SK-N-SH (cell line): ENCODE data around the gene SETX. TPM values are rescaled to one million over a fixed set of nuclear protein-coding genes. Genes with fewer than 3 reads are reported as not detected.

Experiments used
- CTCF ChIA-PET: fragments of 300-600, 350-600 bp; formaldehyde crosslinking; extraction: SDS; loops from one replicate; lab custom pipeline; 2021; lab: Yijun Ruan, JAX
- POLR2A ChIA-PET: fragments of 350-600 bp; sonication (Branson Sonifier 250); formaldehyde crosslinking; extraction: SDS; loops from one replicate; lab custom pipeline; 2020; ENCODE audit warnings: antibody characterized with exemption, inconsistent platforms; lab: Yijun Ruan, JAX
- DNase-seq: peaks from one replicate; pipeline ENCODE4 v3.0.0; 2012
- H2AFZ ChIP-seq: fragments of 200-600 bp; sonication (generic); 2 replicates; pipeline ENCODE4 v1.8.1; 2016; ENCODE audit warnings: antibody characterized with exemption, mild to moderate bottlenecking, low read depth
- H3F3A ChIP-seq: fragments of 200-600 bp; sonication (generic); replicated peaks from 2 replicates; pipeline ENCODE3; 2016; ENCODE audit warnings: antibody characterized with exemption, mild to moderate bottlenecking; ENCODE audit not compliant: insufficient read depth
- H3K27ac ChIP-seq, 2 experiments: fragments of 200-500 bp in 1 of 2; fragments of 200-600 bp in 1 of 2; sonication (Bioruptor generic) in 1 of 2; sonication (generic), shearing (Covaris generic) in 1 of 2; 2 replicates each; pipeline versions ENCODE4 v1.5.1 to v1.6.1; 2014 to 2016; ENCODE audit warnings: low read depth in 2 of 2, inconsistent platforms in 1 of 2, low read length in 1 of 2, mild to moderate bottlenecking in 1 of 2, mixed read lengths in 1 of 2
- H3K27me3 ChIP-seq: fragments of 200-600 bp; sonication (generic), shearing (Covaris generic); 2 replicates; pipeline ENCODE4 v1.6.1; 2016; ENCODE audit warnings: mixed run types; ENCODE audit not compliant: insufficient read depth
- H3K36me3 ChIP-seq, 2 experiments: fragments of 200-500 bp in 1 of 2; fragments of 200-600 bp in 1 of 2; sonication (Bioruptor generic) in 1 of 2; sonication (generic) in 1 of 2; replicated peaks in 1 of 2; 2 replicates each; pipeline versions ENCODE3 to v1.5.1; 2014 to 2016; ENCODE audit warnings: low read length in 1 of 2, mild to moderate bottlenecking in 1 of 2; ENCODE audit not compliant: insufficient read depth in 2 of 2, control insufficient read depth in 1 of 2
- H3K4me1 ChIP-seq, 2 experiments: fragments of 200-500 bp in 1 of 2; fragments of 200-600 bp in 1 of 2; sonication (Bioruptor generic) in 1 of 2; sonication (generic), shearing (Covaris generic) in 1 of 2; 2 replicates each; pipeline versions ENCODE4 v1.5.1 to v1.6.1; 2014 to 2016; ENCODE audit warnings: low read depth in 1 of 2, low read length in 1 of 2, mixed run types in 1 of 2; ENCODE audit not compliant: insufficient read depth in 2 of 2, control insufficient read depth in 1 of 2
- H3K4me2 ChIP-seq: fragments of 200-600 bp; sonication (generic), shearing (Covaris generic); 2 replicates; pipeline ENCODE4 v1.6.1; 2017; ENCODE audit warnings: mixed run types
- H3K4me3 ChIP-seq, 2 experiments: fragments of 200-500 bp in 1 of 2; fragments of 200-600 bp in 1 of 2; sonication (Bioruptor generic) in 1 of 2; sonication (generic), shearing (Covaris generic) in 1 of 2; 2 replicates each; pipeline versions ENCODE4 v1.5.1 to v1.8.1; 2014 to 2016; ENCODE audit warnings: low read depth in 2 of 2, inconsistent platforms in 1 of 2, low read length in 1 of 2, mild to moderate bottlenecking in 1 of 2, mixed read lengths in 1 of 2, moderate library complexity in 1 of 2
- H3K79me2 ChIP-seq: fragments of 200-600 bp; sonication (generic); 2 replicates; pipeline ENCODE4 v1.8.1; 2017; ENCODE audit warnings: mild to moderate bottlenecking; ENCODE audit not compliant: insufficient read depth
- H3K9ac ChIP-seq: fragments of 200-600 bp; sonication (generic); 2 replicates; pipeline ENCODE4 v1.6.1; 2017; ENCODE audit warnings: mixed run types
- H3K9me2 ChIP-seq: fragments of 200-600 bp; sonication (generic); 2 replicates; pipeline ENCODE4 v1.6.1; 2017; ENCODE audit warnings: mixed run types
- H3K9me3 ChIP-seq: fragments of 200-600 bp; sonication (generic); 2 replicates; pipeline ENCODE4 v1.6.1; 2017; ENCODE audit warnings: mixed run types, mild to moderate bottlenecking, moderate library complexity
- H4K20me1 ChIP-seq: fragments of 200-600 bp; sonication (generic); 2 replicates; pipeline ENCODE4 v1.6.1; 2017; ENCODE audit warnings: mild to moderate bottlenecking, mixed run types; ENCODE audit not compliant: insufficient read depth
- CHD2 ChIP-seq: fragments of 150-350 bp; IDR thresholded peaks from 2 replicates; pipeline ENCODE4 v1.6.1; 2018; ENCODE audit warnings: low read length; ENCODE audit not compliant: partially characterized antibody
- EP300 ChIP-seq, 2 experiments: IDR thresholded peaks; 2 replicates each; pipeline versions ENCODE4 v1.4.0 to v1.6.1; 2012; ENCODE audit warnings: borderline replicate concordance in 1 of 2, low read depth in 1 of 2, low read length in 1 of 2
- EZH2phosphoT487 ChIP-seq: fragments of 200-600 bp; sonication (generic); IDR thresholded peaks from 2 replicates; pipeline ENCODE4 v1.6.1; 2017; ENCODE audit warnings: low read depth, mixed run types, mild to moderate bottlenecking, antibody characterized with exemption, moderate library complexity, borderline replicate concordance
- FOSL2 ChIP-seq: IDR thresholded peaks from 2 replicates; pipeline ENCODE4 v1.4.0; 2012; ENCODE audit warnings: low read depth, mild to moderate bottlenecking, moderate library complexity, borderline replicate concordance
- JUND ChIP-seq: IDR thresholded peaks from 2 replicates; pipeline ENCODE4 v1.4.0; 2012
- NRF1 ChIP-seq: IDR thresholded peaks from 2 replicates; pipeline ENCODE4 v1.6.1; 2012; ENCODE audit warnings: low read depth, mild to moderate bottlenecking, low read length
- RCOR1 ChIP-seq: fragments of 150-350 bp; IDR thresholded peaks from 2 replicates; pipeline ENCODE4 v1.6.1; 2017; ENCODE audit warnings: antibody characterized with exemption, low read length
- RFX5 ChIP-seq: IDR thresholded peaks from 2 replicates; pipeline ENCODE4 v1.6.1; 2012; ENCODE audit warnings: mild to moderate bottlenecking, improper control_type of control experiment, low read length
- TAF1 ChIP-seq: IDR thresholded peaks from 2 replicates; pipeline ENCODE4 v1.6.1; 2012; ENCODE audit warnings: low read depth, mild to moderate bottlenecking, low read length, moderate library complexity, borderline replicate concordance
- TEAD4 ChIP-seq: IDR thresholded peaks from 2 replicates; pipeline ENCODE4 v1.4.0; 2012; ENCODE audit warnings: mild to moderate bottlenecking, borderline replicate concordance; ENCODE audit not compliant: insufficient read depth
- WGBS: methylation state at CpG from one replicate; pipeline ENCODE4 v1.1.6; 2017; ENCODE audit warnings: low lambda C conversion rate; 5-methylcytosine and 5-hydroxymethylcytosine counted together
- polyA plus RNA-seq, 3 experiments: library from polyadenylated mRNA; depleted of rRNA; stranded (reverse); fragments of >200 nt; gene quantifications; 2 replicates each; pipeline ENCODE4 v1.2.3, GENCODE V29; 2012
- TF ChIP-seq, protein P1 (sequence below): fragments of 200-600 bp; sonication (generic); IDR thresholded peaks from 2 replicates; pipeline ENCODE4 v1.6.1; 2017; ENCODE audit warnings: antibody characterized with exemption, mild to moderate bottlenecking, moderate library complexity
- TF ChIP-seq, protein P2 (sequence below): fragments of 150-350 bp; IDR thresholded peaks from 2 replicates; pipeline ENCODE4 v1.6.1; 2016; ENCODE audit warnings: mild to moderate bottlenecking, low read depth, low read length
- TF ChIP-seq, protein P3 (sequence below): IDR thresholded peaks from 2 replicates; pipeline ENCODE4; 2012

The SETX gene
- polyA plus RNA-seq, 1 of the 3 experiments (the other 2 are of a cell fraction) = 12.3 TPM

DNA sequence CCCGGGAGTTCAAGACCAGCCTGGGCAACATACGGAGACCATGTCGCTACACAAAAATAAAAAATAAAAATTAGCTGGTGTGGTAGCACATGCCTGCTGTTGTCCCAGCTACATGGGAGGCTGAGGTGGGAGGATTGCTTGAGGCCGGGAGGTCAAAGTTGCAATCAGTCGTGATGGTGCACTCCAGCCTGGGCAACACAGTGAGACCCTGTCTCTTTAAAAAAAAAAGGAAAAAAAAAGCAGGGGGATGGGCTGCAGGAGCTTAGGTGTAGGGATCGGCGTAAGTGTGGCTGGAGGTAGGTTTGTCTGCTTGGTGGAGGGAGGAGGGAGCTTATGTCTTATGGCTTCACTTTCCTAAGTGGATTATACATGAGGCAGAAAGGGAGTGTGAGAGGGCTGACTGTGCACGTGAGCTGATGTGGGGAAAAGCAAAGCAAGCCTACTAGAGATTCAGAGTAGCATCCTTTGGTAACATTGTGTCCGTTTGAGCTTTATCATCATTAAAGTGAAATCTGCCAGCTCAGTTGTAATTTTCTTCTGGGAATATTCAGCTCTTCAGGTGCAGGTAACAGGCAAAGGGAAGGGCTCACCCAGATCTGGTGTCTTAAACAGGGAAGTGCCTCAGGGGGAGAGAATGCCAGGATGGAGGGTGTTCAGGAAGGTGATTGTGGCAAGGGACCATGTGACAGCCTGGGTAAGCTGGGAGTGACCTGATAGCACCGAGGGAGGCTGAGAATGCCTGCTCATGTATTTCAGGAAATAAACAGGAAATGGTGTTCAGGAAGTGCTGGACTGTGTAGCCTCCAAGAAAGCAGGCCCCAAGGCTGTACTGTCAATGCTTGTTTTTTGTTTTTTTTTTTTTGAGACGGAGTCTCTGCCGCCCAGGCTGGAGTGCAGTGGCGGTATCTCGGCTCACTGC is 17.6 kb upstream of the SETX start:
- no peaks in the 10 kb centered on the region for H3K79me2 ChIP-seq
- no peaks in the 10 kb centered on the region for H3K9me3 ChIP-seq
- peaks cover 6% of the 10 kb centered on the region for H3F3A ChIP-seq
- H3K4me3 ChIP-seq = no peak overlapping the region
- TF ChIP-seq JUND (no peak), EP300 (IDR thresholded peaks at IDR 0.05; ENCODE audit: borderline replicate concordance in 1 of 2, low read depth in 1 of 2, low read length in 1 of 2) (no peak), NRF1 (no peak), TAF1 (no peak), RFX5 (no peak), TEAD4 (no peak), CHD2 (no peak), FOSL2 (no peak), RCOR1 (no peak), EZH2phosphoT487 (no peak)
- TF ChIP-seq, protein P1, sequence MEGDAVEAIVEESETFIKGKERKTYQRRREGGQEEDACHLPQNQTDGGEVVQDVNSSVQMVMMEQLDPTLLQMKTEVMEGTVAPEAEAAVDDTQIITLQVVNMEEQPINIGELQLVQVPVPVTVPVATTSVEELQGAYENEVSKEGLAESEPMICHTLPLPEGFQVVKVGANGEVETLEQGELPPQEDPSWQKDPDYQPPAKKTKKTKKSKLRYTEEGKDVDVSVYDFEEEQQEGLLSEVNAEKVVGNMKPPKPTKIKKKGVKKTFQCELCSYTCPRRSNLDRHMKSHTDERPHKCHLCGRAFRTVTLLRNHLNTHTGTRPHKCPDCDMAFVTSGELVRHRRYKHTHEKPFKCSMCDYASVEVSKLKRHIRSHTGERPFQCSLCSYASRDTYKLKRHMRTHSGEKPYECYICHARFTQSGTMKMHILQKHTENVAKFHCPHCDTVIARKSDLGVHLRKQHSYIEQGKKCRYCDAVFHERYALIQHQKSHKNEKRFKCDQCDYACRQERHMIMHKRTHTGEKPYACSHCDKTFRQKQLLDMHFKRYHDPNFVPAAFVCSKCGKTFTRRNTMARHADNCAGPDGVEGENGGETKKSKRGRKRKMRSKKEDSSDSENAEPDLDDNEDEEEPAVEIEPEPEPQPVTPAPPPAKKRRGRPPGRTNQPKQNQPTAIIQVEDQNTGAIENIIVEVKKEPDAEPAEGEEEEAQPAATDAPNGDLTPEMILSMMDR = no peak
- TF ChIP-seq, protein P2, sequence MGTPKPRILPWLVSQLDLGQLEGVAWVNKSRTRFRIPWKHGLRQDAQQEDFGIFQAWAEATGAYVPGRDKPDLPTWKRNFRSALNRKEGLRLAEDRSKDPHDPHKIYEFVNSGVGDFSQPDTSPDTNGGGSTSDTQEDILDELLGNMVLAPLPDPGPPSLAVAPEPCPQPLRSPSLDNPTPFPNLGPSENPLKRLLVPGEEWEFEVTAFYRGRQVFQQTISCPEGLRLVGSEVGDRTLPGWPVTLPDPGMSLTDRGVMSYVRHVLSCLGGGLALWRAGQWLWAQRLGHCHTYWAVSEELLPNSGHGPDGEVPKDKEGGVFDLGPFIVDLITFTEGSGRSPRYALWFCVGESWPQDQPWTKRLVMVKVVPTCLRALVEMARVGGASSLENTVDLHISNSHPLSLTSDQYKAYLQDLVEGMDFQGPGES = no peak
- CTCF ChIA-PET = interaction anchor here (0.6 to 1.5 kb wide), 3 partner anchors 19 to 1161 kb away, joined by 4 to 6 read pairs (median 5); no protein-coding TSS in a partner anchor
- no peaks in the 10 kb centered on the region for H4K20me1 ChIP-seq
- H2AFZ ChIP-seq = peak overlapping the region; percentile 50; the same call in 1 of the 2 replicates
- 82% methylated on average over 14 of the region's 14 CpGs for WGBS
- H3K4me1 ChIP-seq = peaks cover 0 to 5% of the 10 kb centered on the region in 2 experiments; a peak in 1 of 4 replicates
- POLR2A ChIA-PET = interaction anchor here (1.8 kb wide), 1 partner anchor 18 kb away, joined by 13 read pairs; the partner anchor contains the start of gene SETX
- H3K4me2 ChIP-seq = no peak overlapping the region
- H3K9me2 ChIP-seq = no peaks in the 10 kb centered on the region
- DNase-seq = peak; percentile 58
- peak overlapping the region in 1 of 2 experiments; percentile 8; a peak in 1 of 4 replicates for H3K27ac ChIP-seq
- H3K36me3 ChIP-seq = peaks cover 14 to 15% of the 10 kb centered on the region in 2 experiments
- H3K9ac ChIP-seq = no peak overlapping the region
- H3K27me3 ChIP-seq = no peaks in the 10 kb centered on the region

DNA sequence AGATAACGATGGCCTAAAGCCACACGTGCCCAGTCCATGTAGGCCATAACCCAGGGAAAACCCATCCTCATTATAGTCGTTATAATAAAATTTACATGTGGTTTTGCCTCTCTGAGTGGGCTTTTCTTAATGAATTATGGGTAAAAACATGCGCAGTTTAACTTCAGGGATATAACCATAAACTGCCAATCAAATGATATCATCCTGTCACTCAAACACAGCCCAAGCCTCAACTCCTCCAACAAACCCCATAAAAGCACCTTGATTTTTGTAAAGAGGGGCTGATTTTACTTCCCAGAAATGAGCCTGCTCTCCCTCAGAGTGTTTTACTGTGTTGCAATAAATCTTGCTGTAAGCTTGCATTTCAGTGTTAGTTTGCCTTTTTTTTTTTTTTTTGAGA is 15.8 kb upstream of the SETX start:
- Histone ChIP-seq H2AFZ (no peak overlapping the region), H3K9me3 (no peaks in the 10 kb centered on the region), H3K4me1 (peaks cover 0 to 5% of the 10 kb centered on the region in 2 experiments; a peak in 1 of 4 replicates), H3K4me2 (no peak overlapping the region), H3F3A (peaks cover 10% of the 10 kb centered on the region), H3K9me2 (no peaks in the 10 kb centered on the region), H4K20me1 (no peaks in the 10 kb centered on the region), H3K9ac (no peak overlapping the region), H3K36me3 (peaks cover 4 to 6% of the 10 kb centered on the region in 2 experiments), H3K79me2 (no peaks in the 10 kb centered on the region), H3K27ac (no peak overlapping the region), H3K4me3 (no peak overlapping the region), H3K27me3 (no peaks in the 10 kb centered on the region)
- ChIA-PET CTCF (no interaction called here), POLR2A (no interaction called here)
- TF ChIP-seq, protein P3, sequence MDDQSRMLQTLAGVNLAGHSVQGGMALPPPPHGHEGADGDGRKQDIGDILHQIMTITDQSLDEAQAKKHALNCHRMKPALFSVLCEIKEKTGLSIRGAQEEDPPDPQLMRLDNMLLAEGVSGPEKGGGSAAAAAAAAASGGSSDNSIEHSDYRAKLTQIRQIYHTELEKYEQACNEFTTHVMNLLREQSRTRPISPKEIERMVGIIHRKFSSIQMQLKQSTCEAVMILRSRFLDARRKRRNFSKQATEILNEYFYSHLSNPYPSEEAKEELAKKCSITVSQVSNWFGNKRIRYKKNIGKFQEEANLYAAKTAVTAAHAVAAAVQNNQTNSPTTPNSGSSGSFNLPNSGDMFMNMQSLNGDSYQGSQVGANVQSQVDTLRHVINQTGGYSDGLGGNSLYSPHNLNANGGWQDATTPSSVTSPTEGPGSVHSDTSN = no peak
- TF ChIP-seq EZH2phosphoT487 = no peak
- TF ChIP-seq CHD2 = no peak
- TF ChIP-seq FOSL2 = no peak
- TF ChIP-seq RCOR1 = no peak
- 81% methylated on average over 4 of the region's 4 CpGs for WGBS
- no peak for DNase-seq
